A549 (cell line): ENCODE data around the gene RTN4R.

Source experiments
- CHD2 ChIP-seq: fragments of 150-350 bp; IDR thresholded peaks from 2 replicates; pipeline ENCODE4 v1.6.1; 2014; ENCODE audit warnings: low read length; ENCODE audit not compliant: partially characterized antibody
- CHD4 ChIP-seq: fragments of 200-600 bp; sonication (generic); IDR thresholded peaks from 2 replicates; pipeline ENCODE4 v1.6.1; 2016; ENCODE audit warnings: antibody characterized with exemption, mild to moderate bottlenecking, borderline replicate concordance
- EP300 ChIP-seq, 2 experiments: fragments of >200 bp; sonication (Bioruptor Twin); formaldehyde crosslinking; IDR thresholded peaks; 2 replicates in 1 of 2; 3 replicates in 1 of 2; pipeline ENCODE4 v1.6.1; 2016 to 2017
- HOXA7 ChIP-seq: fragments of 250-450 bp; sonication (Bioruptor Pico); IDR thresholded peaks from 2 replicates; pipeline ENCODE4 v1.5.0; 2020; ENCODE audit warnings: mild to moderate bottlenecking, moderate library complexity
- KDM1A ChIP-seq: fragments of 200-600 bp; sonication (generic); IDR thresholded peaks from 2 replicates; pipeline ENCODE4 v1.6.1; 2016; ENCODE audit warnings: low read depth, mild to moderate bottlenecking
- KDM5A ChIP-seq: fragments of 200-600 bp; sonication (generic); IDR thresholded peaks from 2 replicates; pipeline ENCODE4 v1.6.1; 2016; ENCODE audit warnings: antibody characterized with exemption, mild to moderate bottlenecking
- MYC ChIP-seq: IDR thresholded peaks from 2 replicates; pipeline ENCODE4 v1.6.1; 2012; ENCODE audit warnings: mild to moderate bottlenecking, inconsistent platforms, low read length, improper control_type of control experiment, borderline replicate concordance
- POLR2A ChIP-seq: IDR thresholded peaks from 2 replicates; pipeline ENCODE4 v1.6.1; 2012; ENCODE audit warnings: mild to moderate bottlenecking, low read length
- ZFP36 ChIP-seq: fragments of 450-650 bp; IDR thresholded peaks from 2 replicates; pipeline ENCODE4 v1.6.1; 2014; ENCODE audit warnings: borderline replicate concordance; ENCODE audit not compliant: partially characterized antibody
- ZNF302 ChIP-seq: fragments of 250-450 bp; sonication (Bioruptor Pico); IDR thresholded peaks from 2 replicates; pipeline ENCODE4 v1.9.0; 2021; ENCODE audit warnings: inconsistent platforms, mild to moderate bottlenecking, moderate library complexity
- TF ChIP-seq, protein P1 (sequence below): fragments of >200 bp; sonication (Bioruptor Twin); formaldehyde crosslinking; IDR thresholded peaks from 3 replicates; pipeline ENCODE4 v1.5.1; 2016
- TF ChIP-seq, protein P2 (sequence below): fragments of 200-600 bp; sonication (generic); IDR thresholded peaks from 2 replicates; pipeline ENCODE4 v1.6.1; 2016; ENCODE audit warnings: antibody characterized with exemption, mild to moderate bottlenecking, moderate library complexity

DNA sequence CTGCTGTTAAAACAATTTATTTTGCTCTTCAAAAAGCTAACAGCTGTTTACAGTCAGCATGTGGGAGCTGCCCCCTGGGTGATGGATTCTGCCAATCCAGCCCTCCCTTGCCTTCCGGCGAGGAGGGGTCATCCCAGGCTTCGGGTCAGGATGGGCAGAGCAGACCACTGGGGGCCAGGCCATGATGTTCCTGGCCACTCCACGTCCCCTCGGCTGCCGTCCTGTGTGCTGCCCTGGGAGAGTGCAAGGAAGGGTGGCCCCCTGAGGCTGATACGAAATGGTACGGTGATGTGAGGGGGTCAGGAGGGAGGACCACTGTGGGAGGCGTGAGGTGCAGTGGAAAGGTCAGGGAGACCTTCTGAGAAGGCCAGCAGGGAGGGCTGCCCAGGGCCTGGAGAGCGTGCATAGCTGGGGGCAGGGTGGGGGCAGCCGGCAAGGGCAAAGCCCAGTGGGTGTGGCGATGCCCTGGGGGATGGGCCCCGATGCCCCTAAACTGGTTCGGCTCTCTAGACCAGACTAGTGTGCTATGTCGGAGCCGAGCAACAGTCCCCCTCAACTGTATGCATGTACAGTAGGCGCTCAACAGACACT lies 41.3 kb downstream of the RTN4R start:
- TF ChIP-seq, protein P1, sequence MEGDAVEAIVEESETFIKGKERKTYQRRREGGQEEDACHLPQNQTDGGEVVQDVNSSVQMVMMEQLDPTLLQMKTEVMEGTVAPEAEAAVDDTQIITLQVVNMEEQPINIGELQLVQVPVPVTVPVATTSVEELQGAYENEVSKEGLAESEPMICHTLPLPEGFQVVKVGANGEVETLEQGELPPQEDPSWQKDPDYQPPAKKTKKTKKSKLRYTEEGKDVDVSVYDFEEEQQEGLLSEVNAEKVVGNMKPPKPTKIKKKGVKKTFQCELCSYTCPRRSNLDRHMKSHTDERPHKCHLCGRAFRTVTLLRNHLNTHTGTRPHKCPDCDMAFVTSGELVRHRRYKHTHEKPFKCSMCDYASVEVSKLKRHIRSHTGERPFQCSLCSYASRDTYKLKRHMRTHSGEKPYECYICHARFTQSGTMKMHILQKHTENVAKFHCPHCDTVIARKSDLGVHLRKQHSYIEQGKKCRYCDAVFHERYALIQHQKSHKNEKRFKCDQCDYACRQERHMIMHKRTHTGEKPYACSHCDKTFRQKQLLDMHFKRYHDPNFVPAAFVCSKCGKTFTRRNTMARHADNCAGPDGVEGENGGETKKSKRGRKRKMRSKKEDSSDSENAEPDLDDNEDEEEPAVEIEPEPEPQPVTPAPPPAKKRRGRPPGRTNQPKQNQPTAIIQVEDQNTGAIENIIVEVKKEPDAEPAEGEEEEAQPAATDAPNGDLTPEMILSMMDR = no peak
- no peak for TF ChIP-seq KDM1A
- no peak for TF ChIP-seq POLR2A
- TF ChIP-seq EP300 (IDR thresholded peaks at IDR 0.05) = no peak
- no peak for TF ChIP-seq CHD4
- TF ChIP-seq, protein P2, sequence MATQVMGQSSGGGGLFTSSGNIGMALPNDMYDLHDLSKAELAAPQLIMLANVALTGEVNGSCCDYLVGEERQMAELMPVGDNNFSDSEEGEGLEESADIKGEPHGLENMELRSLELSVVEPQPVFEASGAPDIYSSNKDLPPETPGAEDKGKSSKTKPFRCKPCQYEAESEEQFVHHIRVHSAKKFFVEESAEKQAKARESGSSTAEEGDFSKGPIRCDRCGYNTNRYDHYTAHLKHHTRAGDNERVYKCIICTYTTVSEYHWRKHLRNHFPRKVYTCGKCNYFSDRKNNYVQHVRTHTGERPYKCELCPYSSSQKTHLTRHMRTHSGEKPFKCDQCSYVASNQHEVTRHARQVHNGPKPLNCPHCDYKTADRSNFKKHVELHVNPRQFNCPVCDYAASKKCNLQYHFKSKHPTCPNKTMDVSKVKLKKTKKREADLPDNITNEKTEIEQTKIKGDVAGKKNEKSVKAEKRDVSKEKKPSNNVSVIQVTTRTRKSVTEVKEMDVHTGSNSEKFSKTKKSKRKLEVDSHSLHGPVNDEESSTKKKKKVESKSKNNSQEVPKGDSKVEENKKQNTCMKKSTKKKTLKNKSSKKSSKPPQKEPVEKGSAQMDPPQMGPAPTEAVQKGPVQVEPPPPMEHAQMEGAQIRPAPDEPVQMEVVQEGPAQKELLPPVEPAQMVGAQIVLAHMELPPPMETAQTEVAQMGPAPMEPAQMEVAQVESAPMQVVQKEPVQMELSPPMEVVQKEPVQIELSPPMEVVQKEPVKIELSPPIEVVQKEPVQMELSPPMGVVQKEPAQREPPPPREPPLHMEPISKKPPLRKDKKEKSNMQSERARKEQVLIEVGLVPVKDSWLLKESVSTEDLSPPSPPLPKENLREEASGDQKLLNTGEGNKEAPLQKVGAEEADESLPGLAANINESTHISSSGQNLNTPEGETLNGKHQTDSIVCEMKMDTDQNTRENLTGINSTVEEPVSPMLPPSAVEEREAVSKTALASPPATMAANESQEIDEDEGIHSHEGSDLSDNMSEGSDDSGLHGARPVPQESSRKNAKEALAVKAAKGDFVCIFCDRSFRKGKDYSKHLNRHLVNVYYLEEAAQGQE = no peak
- TF ChIP-seq ZNF302 = no peak
- TF ChIP-seq CHD2 = no peak
- no peak for TF ChIP-seq ZFP36
- no peak for TF ChIP-seq MYC
- TF ChIP-seq HOXA7 (CRISPR knock-in tag) = no peak
- no peak for TF ChIP-seq KDM5A
